ENCODE results near the gene TESPA1.

TESPA1 gene

GRCh38 chr12:54974279-54974678 is 10.3 kb downstream of the TESPA1 start (continued):
- TF ChIP-seq ATF2 (tag by site-specific recombination; IDR thresholded peaks at IDR 0.05; ENCODE audit: low read depth) (no peak), ZNF324 (tag by site-specific recombination; IDR thresholded peaks at IDR 0.05) (no peak), ZNF555 (tag by site-specific recombination; conservative IDR thresholded peaks at IDR 0.05) (no peak), KLF9 (tag by site-specific recombination; IDR thresholded peaks at IDR 0.05; ENCODE audit: low read depth) (no peak)

- ChIA-PET POLR2A (no interaction called here), CTCF (interaction anchor here (0.5 to 1.5 kb wide), 5 partner anchors 15 to 447 kb away, joined by 3 to 7 read pairs (median 4); no protein-coding TSS in a partner anchor)
- Histone ChIP-seq H3K4me3 (ENCODE audit: low read depth, low read length) (no peak overlapping the region), H3K36me3 (ENCODE audit: control insufficient read depth in 2 of 2, insufficient read depth in 1 of 2, low read length in 2 of 2) (no peaks in the 10 kb centered on the region), H3K27ac (ENCODE audit: extremely low read depth, low read depth, low read length) (no peak overlapping the region), H3K9me3 (ENCODE audit: control insufficient read depth, insufficient read depth, low read depth, low read length) (no peaks in the 10 kb centered on the region), H3K4me1 (ENCODE audit: control insufficient read depth, insufficient read depth, low read length) (no peaks in the 10 kb centered on the region)
- TF ChIP-seq MYNN (tag by site-specific recombination; IDR thresholded peaks at IDR 0.05; ENCODE audit: borderline replicate concordance) (no peak), ZFP37 (tag by site-specific recombination; IDR thresholded peaks at IDR 0.05) (no peak), ZNF704 (tag by site-specific recombination; IDR thresholded peaks at IDR 0.05) (no peak), ZXDB (tag by site-specific recombination; IDR thresholded peaks at IDR 0.05) (no peak), ZNF580 (tag by site-specific recombination; IDR thresholded peaks at IDR 0.05) (no peak), REPIN1 (tag by site-specific recombination; IDR thresholded peaks at IDR 0.05; ENCODE audit: low read depth) (no peak), ZNF311 (tag by site-specific recombination; IDR thresholded peaks at IDR 0.05; ENCODE audit: borderline replicate concordance) (no peak), ZNF596 (tag by site-specific recombination; IDR thresholded peaks at IDR 0.05) (no peak), ZNF175 (tag by site-specific recombination; IDR thresholded peaks at IDR 0.05) (no peak), ZNF561 (tag by site-specific recombination; IDR thresholded peaks at IDR 0.05; ENCODE audit: borderline replicate concordance) (no peak), ZNF302 (tag by site-specific recombination; IDR thresholded peaks at IDR 0.05; ENCODE audit: low read depth) (no peak)
Measured at GRCh38 chr12:54973556-54973955, 11.0 kb downstream of the TESPA1 start.

GRCh38 chr12:54970741-54971140 is 13.8 kb downstream of the TESPA1 start:
- ChIA-PET CTCF (interaction anchor here (0.8 to 3.5 kb wide), 3 partner anchors 12 to 211 kb away, joined by 3 to 17 read pairs (median 9); no protein-coding TSS in a partner anchor), POLR2A (no interaction called here)
- Histone ChIP-seq H3K9me3 (ENCODE audit: control insufficient read depth, insufficient read depth, low read depth, low read length) (no peaks in the 10 kb centered on the region), H3K4me1 (ENCODE audit: control insufficient read depth, insufficient read depth, low read length) (no peaks in the 10 kb centered on the region), H3K4me3 (ENCODE audit: low read depth, low read length) (no peak overlapping the region), H3K36me3 (ENCODE audit: control insufficient read depth in 2 of 2, insufficient read depth in 1 of 2, low read length in 2 of 2) (no peaks in the 10 kb centered on the region), H3K27ac (ENCODE audit: extremely low read depth, low read depth, low read length) (no peak overlapping the region)
- TF ChIP-seq ZNF660 (tag by site-specific recombination; IDR thresholded peaks at IDR 0.05) = no peak
- TF ChIP-seq ZFHX2 (tag by site-specific recombination; conservative IDR thresholded peaks at IDR 0.05) = no peak
- no peak for TF ChIP-seq ZNF777 (tag by site-specific recombination; IDR thresholded peaks at IDR 0.05; ENCODE audit: borderline replicate concordance)
- TF ChIP-seq ZNF211 (tag by site-specific recombination; IDR thresholded peaks at IDR 0.05; ENCODE audit: low read depth) = no peak
- TF ChIP-seq ZNF658 (tag by site-specific recombination; IDR thresholded peaks at IDR 0.05) = no peak
- no peak for TF ChIP-seq ZNF324 (tag by site-specific recombination; IDR thresholded peaks at IDR 0.05)
- TF ChIP-seq ZNF645 (tag by site-specific recombination; IDR thresholded peaks at IDR 0.05) = no peak
- no peak for TF ChIP-seq ZBTB48 (tag by site-specific recombination; IDR thresholded peaks at IDR 0.05)
- no peak for TF ChIP-seq ZBTB11 (tag by site-specific recombination; conservative IDR thresholded peaks at IDR 0.05; ENCODE audit: low read depth)
- no peak for TF ChIP-seq TCF7L2 (IDR thresholded peaks at IDR 0.05; ENCODE audit: borderline replicate concordance, low read depth, low read length)
- TF ChIP-seq ZNF335 (tag by site-specific recombination; conservative IDR thresholded peaks at IDR 0.05) = no peak
- no peak for TF ChIP-seq ZNF423 (tag by site-specific recombination; IDR thresholded peaks at IDR 0.05)
- no peak for TF ChIP-seq ZNF266 (tag by site-specific recombination; IDR thresholded peaks at IDR 0.05; ENCODE audit: low read depth)
- no peak for TF ChIP-seq ZNF341 (tag by site-specific recombination; IDR thresholded peaks at IDR 0.05; ENCODE audit: low read depth)
